DMS114 treated with DMSO at 0.1 percent for 48 hours (cell line): Measurements from ENCODE around the gene CCM2L.

ENCODE experiments used
- DNase-seq: peaks from one replicate; lab custom pipeline; 2025; ENCODE audit not compliant: unreplicated experiment; lab: John Stamatoyannopoulos, UW

The CCM2L gene

GRCh38 chr20:32056708-32057483 lies 46.7 kb downstream of the CCM2L start:
- no peak for DNase-seq

- no peak for DNase-seq
Observed at GRCh38 chr20:32057656-32058184, 47.5 kb downstream of the CCM2L start.

- no peak for DNase-seq
Observed at GRCh38 chr20:32059189-32059588, 49.0 kb downstream of the CCM2L start.

- no peak for DNase-seq
Observed at GRCh38 chr20:32062776-32063170, 52.5 kb downstream of the CCM2L start.

GRCh38 chr20:32063695-32064094 lies 53.5 kb downstream of the CCM2L start:
- DNase-seq: no peak

- DNase-seq: no peak
Observed at GRCh38 chr20:32064667-32065066, 54.4 kb downstream of the CCM2L start.

- DNase-seq: no peak
Observed at GRCh38 chr20:32067234-32067821, 57.1 kb downstream of the CCM2L start.

- DNase-seq: no peak
Observed at GRCh38 chr20:32068174-32068573, 57.9 kb downstream of the CCM2L start.

GRCh38 chr20:32069711-32070110 lies 59.5 kb downstream of the CCM2L start:
- DNase-seq: no peak

GRCh38 chr20:32070282-32070681 lies 60.0 kb downstream of the CCM2L start:
- DNase-seq: no peak

GRCh38 chr20:32070690-32071213 lies 60.5 kb downstream of the CCM2L start:
- DNase-seq: no peak

- no peak for DNase-seq
Observed at GRCh38 chr20:32071395-32072167, 61.3 kb downstream of the CCM2L start.

- DNase-seq: no peak
Observed at GRCh38 chr20:32072168-32072750, 62.0 kb downstream of the CCM2L start.

GRCh38 chr20:32075534-32075933 lies 65.3 kb downstream of the CCM2L start:
- DNase-seq: no peak

GRCh38 chr20:32077190-32077589 lies 67.0 kb downstream of the CCM2L start:
- no peak for DNase-seq

GRCh38 chr20:32078322-32078721 lies 68.1 kb downstream of the CCM2L start:
- DNase-seq: no peak

GRCh38 chr20:32078791-32079190 lies 68.6 kb downstream of the CCM2L start:
- DNase-seq: no peak

GRCh38 chr20:32079655-32080109 lies 69.4 kb downstream of the CCM2L start:
- DNase-seq: no peak

GRCh38 chr20:32080783-32081182 lies 70.5 kb downstream of the CCM2L start:
- no peak for DNase-seq
